ENCODE results near the gene TNIP2.

The TNIP2 gene

DNA sequence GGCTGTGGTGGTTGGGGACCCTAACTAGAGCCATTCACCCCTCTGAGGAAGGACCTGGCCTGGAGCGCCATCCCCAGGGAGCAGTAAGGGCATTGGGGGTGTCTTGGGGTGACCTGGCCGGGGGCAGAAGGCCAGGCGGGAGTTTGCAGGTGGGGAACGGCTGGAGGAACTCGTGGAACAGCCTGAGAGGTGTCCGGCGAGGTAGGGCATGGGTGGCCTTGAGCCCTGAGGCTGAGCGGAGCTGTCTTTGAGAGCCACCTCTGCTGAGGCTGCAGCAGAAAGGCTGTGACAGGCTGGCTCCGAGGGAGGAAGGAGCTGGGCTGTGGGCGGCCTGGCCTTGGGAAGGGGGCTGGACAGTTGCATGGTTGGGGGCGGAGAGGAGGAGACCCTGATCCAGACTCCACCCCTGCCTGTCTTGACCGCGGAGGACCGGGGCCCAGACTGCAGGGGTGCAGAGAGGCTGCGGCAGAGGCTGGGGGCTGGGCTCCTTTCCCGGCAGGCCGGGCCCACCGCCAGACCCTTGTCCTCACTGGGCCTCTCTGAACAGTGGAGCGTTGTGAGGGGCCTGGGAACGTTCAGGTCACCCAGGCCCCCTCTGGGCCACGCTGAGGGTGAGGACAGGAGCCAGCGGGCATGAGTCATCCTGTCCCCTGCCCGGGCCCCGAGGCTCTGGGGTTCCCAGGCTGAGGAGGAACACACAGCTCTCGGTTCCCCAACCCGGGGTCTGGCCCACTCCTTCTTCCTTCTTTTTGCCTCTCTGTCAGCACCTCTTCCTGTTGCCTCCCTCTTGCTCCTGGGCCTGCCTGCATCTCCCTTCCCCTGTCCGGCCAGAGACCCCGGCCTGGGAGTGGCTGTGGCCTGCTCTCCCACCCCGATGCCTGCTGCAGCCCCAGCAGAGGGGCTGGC lies 44.8 kb upstream of the TNIP2 start:
- DNase-seq (ENCODE audit: insufficient read length, low spot score), result no peak
- TF ChIP-seq, protein P1, sequence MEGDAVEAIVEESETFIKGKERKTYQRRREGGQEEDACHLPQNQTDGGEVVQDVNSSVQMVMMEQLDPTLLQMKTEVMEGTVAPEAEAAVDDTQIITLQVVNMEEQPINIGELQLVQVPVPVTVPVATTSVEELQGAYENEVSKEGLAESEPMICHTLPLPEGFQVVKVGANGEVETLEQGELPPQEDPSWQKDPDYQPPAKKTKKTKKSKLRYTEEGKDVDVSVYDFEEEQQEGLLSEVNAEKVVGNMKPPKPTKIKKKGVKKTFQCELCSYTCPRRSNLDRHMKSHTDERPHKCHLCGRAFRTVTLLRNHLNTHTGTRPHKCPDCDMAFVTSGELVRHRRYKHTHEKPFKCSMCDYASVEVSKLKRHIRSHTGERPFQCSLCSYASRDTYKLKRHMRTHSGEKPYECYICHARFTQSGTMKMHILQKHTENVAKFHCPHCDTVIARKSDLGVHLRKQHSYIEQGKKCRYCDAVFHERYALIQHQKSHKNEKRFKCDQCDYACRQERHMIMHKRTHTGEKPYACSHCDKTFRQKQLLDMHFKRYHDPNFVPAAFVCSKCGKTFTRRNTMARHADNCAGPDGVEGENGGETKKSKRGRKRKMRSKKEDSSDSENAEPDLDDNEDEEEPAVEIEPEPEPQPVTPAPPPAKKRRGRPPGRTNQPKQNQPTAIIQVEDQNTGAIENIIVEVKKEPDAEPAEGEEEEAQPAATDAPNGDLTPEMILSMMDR (IDR thresholded peaks at IDR 0.05; ENCODE audit: insufficient read depth, missing control alignments), result no peak
- no peak for FAIRE-seq

DNA sequence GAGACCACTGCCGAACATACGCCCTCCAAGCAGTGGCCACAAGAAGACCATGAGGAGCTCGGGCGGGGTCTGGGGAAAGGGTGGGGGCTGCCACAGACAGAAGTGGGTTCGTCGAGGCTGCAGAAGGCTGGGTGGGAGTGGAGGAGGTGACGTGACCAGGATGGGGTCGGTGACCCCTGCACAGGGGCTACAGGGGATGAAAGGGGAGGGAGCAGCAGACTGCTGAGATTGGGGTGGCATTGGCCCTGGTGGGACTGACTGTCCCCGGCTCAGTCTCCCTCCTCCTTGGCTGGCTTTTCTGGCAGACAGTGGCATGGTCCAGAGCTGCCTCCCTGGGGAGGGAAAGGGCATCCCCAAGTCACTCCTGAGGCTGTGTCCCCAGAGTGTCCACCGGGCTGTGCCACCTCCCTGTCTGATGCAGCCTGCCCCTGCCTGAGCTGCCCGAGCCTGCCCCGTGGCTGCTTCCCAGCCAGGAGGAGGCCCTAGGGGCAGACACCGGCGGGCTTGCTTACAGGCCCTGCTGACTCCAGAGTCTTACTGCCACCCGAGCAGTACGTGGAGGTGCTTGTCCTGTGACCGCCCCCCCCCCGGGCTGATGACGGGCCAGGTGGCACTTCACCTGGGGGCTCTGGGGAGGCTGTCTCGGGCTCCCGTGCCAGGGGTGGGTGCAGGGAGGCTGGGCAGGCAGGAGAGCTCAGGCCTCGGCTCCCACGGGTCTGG lies 44.0 kb upstream of the TNIP2 start:
- DNase-seq (ENCODE audit: insufficient read length, low spot score), result no peak

DNA sequence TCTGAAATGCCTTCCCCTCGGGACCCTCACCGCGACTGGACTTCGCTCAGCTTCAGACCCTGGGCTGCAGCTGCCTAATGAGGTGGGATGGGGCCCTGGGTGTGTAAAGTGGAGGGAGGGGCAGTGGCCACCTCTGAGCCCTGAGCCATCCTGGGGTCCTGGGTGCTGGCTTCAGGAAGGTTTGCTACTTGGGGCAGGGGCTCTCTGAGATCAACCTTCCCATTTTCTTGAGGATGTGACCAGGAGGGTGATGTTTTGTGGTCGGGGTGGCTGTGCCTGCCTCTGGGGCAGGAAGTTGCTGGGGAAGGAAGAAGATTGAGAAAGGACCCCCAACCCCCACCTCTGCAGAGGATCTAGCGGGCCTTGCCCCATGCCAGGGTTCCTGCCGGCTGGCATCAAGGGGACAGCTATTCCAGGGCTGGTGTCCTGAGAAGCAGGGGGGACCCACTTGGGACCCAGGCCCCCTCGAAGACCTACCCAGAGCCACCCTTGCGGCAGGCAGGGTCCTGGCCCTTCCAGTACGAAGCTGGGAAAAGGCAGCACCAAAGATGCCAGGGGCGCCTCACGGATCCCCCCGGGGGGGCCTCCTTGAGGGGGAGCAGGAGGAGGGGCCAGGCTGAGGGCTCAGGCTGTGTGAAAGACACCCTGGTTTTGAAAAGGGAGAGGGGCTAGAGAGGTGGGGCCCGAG lies 43.2 kb upstream of the TNIP2 start:
- FAIRE-seq (no peak), DNase-seq (ENCODE audit: insufficient read length, low spot score) (no peak)
- TF ChIP-seq, protein P1 (IDR thresholded peaks at IDR 0.05; ENCODE audit: insufficient read depth, missing control alignments), result no peak

More for the DNA sequence above, 44.0 kb upstream of the TNIP2 start:
- TF ChIP-seq, protein P1 (IDR thresholded peaks at IDR 0.05; ENCODE audit: insufficient read depth, missing control alignments), result no peak
- no peak for FAIRE-seq

- no peak for FAIRE-seq
- DNase-seq (ENCODE audit: insufficient read length, low spot score), result no peak
- TF ChIP-seq, protein P1 (IDR thresholded peaks at IDR 0.05; ENCODE audit: insufficient read depth, missing control alignments), result no peak
These were observed 42.5 kb upstream of the TNIP2 start for GRCh38 chr4:2798399-2799223.

- FAIRE-seq (no peak), DNase-seq (ENCODE audit: insufficient read length, low spot score) (no peak)
- TF ChIP-seq, protein P1 (IDR thresholded peaks at IDR 0.05; ENCODE audit: insufficient read depth, missing control alignments), result no peak
These were observed 41.6 kb upstream of the TNIP2 start for GRCh38 chr4:2797545-2798305.

All from D721Med (cell line).